GM18499 (cell line): ENCODE data around the gene NAA40.
"Not testable (repeated sequence)": the region's sequence is repeated elsewhere in the genome, so short reads cannot be mapped to it uniquely, and the experiment has no call there.

Source experiments
- ATAC-seq: cut with Tn5 transposase; IDR thresholded peaks from one replicate; pipeline ENCODE4 v1.9.1; 2021; ENCODE audit warnings: moderate number of reproducible peaks; ENCODE audit not compliant: insufficient read depth, unreplicated experiment

NAA40 gene

DNA sequence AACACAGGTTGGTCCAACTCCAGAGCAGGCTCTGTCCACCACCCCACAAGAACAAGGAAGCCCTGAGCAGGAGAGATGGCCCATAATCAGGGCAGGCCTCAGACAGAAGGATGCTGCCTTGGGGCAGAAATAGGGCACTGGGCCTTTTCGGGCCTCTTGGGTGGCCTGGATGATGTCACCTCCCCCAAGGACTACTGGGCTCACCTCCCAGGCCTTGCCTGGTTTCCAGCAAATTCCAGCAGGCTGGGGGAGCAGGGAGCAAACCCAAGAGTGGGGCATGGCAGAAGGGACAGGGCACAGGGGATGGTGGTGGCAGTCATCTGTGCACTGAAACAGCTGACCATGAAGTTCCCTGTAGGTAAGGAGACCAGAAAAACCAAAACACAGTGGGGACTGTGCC lies 5.3 kb upstream of the NAA40 start:
- no peak for ATAC-seq

DNA sequence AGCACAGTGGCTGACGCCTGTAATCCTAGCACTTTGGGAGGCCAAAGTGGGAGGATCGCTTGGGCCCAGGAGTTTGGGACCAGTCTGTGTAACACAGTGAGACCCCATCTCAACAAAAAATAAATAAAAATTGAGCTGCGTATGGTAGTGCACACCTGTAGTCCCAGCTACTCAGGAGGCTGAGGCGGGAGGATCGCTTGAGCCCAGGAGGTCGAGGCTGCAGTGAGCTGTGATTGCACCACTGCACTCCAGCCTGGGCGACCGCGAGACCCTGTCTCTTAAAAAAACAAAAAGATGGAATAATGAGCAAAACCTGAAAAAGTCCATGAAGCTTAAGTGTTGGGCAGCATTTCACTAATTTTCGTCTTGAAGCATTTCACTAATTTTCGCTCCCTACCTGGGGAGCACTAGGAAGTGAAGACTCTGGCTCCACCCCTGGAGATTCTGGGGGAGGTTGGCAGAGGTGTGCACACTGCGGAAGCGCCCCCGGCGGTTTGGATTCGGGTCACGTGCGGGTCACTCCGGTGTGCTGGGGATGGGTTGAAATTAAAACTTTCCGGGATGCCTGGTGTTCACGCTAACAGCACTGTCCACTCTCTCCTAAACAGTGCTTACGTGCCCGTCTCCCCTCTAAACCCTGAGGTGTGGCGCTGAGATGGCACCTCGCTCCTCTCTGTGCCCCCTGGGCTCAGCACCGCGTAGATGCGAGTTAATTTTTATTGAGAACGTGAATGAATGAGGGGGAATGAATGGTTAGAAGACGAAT lies 906 bp upstream of the NAA40 start:
- no peak for ATAC-seq

DNA sequence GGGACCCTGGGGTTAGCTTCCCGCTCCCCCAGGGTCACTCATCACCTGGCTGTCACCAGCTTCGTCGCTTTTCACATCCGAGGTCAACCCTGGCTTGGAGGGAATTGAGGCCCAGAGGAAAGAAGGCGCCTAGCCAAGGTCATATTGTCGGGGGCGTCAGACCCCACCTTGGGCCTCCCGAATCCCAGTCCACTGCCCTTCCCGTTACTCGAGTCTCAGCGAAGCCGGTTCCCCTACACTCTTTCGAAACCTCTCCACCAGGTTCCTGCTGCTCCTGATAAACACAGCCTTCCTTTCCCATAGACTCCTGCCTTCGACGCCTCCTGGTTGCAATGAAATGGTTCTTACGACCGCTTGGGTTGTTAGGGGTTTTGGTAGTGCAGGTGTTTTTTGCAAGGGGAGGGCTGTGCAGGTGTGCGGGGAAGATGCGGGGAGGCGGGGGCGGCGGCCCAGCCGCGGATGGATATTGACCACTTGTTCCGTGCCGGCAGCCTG lies 642 bp downstream of the NAA40 start:
- ATAC-seq: no peak

DNA sequence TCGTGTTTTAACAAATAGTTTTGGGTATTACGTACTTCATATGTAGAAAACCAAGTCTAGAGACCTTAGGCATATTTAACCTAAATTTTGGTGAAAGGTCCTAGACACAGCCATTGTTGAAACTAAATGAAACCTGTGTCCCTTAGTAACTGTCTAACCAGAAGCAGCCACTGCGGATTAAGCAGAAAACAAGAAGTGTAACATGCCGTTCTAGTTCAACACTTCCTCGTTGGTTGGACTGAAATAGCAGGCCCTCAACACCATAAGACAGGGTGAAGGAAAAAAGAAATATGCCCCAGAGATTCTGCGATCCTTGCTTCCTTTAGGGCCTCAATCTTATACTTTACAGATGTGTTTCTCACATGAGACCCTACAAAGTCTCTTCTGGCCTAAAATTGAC lies 2.0 kb downstream of the NAA40 start:
- ATAC-seq: no peak

DNA sequence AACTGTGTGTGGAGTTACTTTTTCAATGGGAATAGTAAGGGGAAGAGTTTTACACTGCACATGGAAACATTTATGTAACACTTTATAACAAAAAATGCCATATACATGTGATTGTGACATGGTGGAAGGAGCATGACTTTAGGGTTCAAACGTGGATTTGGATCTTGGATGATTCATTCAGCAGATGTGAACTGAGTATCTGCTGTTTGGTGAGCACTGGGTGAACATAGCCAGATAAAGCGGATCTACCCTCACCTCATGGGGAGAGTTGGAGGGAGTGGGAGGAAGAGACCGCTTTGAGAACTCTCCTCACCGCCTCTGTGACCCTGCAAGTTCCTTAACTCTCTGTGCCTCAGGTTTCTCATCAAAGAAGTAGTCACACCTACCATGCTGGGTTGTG lies 3.1 kb downstream of the NAA40 start:
- ATAC-seq: no peak

DNA sequence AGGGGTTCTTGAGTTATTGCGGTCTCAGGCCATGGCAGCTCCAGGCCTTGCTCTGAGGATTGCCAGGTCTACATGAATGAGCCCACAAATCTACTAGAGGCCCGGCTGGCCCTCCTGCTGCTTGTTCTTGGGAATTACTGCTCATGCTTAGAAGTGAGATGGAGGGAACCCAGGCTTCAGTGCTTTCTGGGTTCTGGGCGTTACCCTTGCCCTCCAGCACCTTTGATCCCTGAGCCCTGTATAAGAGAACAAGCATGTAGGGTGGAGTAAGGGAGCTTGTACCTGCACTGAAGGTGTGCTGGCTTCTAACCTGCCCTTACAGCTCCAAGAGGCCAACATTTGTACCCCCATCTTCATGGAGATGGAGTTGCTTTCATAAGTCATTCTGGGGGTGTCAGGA lies 4.0 kb downstream of the NAA40 start:
- ATAC-seq: no peak

DNA sequence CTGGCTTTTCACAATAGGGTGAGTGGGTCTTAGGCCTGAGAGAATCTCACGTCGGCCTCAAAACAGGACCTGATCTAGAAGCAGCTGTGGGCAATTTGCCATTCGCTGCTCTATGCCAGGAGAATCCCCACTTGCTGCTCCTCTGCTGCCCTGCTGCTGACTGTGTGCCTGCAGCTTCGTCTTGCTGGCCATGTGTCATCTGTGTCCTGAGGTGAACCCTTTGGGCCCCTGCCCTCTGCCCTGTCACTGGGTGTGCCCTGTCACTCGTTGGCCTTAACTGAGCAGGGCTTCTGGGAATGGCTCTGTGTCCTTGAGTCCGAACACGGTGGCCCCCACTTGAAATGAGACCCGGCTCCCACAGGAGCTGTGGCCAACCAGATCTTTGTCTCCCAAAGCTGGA lies 6.2 kb downstream of the NAA40 start:
- ATAC-seq: no peak

DNA sequence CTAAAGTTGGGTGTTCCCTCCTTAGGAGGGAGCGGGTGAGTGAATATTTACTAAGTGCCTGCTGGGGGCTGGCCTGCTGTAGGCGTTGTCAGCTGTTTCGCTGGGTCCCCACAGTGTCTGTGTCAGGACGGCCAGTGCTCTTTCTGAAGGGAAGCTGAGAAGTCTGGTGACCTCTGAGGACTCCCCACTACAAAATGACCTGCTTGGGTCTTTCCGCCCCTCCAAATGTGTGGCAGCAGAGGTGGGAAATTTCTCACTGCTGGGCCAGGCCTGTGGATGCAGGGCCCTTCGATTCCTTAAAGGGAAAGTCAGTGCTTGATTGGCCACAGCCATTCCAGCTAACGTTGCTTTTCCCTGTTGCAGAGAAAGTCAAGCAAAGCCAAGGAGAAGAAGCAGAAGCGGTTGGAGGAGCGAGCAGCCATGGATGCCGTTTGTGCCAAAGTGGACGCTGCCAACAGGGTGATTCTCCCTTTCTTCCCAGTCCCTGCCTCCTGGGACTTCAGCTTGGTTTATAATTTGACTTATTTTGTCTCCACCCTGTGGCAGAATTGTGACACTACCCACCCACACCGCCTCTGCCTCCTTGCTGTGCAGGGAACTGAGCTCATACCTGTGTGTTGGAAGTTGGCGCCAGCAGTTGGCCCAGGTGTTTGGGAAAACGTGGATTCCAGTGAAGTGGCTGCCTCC lies 6.8 kb downstream of the NAA40 start:
- ATAC-seq: no peak

DNA sequence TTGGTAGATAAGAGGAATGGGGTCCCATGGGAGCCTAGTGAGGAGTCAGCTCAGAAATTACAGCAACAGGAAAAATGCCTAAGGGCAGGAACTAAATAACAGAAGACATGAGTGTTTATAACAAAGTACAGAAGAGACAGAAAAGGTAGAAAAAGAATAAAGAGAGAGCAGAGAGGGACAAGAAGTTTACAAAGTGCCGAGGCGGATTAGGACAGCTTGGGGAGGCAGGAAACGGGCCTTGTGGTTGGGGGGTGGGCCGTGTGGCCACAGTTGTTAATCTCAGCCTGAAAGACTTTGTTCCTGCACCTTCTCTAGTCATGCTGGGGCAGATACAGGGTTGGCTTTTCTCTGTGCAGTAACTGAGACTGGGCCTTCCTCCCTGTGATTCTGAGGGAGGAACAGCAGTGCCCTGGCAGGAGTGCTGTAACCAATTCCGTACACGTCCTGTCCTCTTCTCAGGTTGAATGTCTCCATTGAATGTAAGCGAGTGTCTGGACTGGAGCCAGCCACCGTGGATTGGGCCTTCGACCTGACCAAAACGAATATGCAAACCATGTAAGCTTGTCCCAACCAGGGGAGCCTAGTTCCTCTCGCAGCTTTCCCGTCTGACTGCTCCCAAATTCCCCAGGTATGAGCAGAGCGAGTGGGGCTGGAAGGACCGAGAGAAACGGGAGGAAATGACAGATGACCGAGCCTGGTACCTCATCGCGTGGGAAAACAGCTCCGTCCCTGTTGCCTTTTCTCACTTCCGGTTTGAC lies 13.2 kb downstream of the NAA40 start:
- no peak for ATAC-seq

DNA sequence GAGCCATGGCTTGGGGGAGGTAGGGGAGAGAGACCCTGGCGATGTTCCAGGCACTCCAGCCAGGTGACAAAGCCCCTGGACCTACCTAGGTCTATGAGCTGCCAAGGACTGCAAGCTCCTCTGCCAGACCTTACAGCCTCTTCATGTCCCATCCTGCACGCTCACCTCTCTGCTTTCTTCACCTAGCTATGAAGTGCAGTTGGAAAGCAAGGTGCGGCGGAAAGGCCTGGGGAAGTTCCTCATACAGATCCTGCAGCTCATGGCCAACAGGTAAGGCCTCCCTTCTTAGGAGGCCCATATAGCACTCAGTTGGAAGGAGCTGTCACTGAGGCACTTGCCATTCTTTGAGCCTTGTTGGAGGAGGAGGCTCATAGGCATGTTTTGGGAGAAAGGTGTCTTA lies 13.8 kb downstream of the NAA40 start:
- ATAC-seq: no peak

DNA sequence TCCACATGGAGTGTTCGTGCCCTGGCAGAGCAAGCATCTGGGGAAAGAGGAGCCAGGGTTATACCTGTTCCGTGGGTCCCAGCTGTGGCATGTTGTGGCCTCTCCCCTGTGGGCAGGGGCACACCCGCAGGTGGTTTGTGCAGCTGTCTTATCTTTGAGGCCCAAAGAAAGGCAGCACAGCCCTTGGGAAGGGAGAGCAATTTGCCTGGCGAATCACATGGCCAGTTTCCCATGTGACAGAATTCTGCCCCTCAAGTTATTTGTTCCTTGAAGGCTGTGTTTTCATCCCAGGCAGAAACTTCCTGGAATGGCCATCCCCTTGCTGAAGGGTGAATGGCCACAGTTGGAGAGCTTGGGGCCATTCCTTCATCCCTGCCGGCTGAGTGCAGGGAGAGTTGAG lies 19.2 kb downstream of the NAA40 start:
- no peak for ATAC-seq

DNA sequence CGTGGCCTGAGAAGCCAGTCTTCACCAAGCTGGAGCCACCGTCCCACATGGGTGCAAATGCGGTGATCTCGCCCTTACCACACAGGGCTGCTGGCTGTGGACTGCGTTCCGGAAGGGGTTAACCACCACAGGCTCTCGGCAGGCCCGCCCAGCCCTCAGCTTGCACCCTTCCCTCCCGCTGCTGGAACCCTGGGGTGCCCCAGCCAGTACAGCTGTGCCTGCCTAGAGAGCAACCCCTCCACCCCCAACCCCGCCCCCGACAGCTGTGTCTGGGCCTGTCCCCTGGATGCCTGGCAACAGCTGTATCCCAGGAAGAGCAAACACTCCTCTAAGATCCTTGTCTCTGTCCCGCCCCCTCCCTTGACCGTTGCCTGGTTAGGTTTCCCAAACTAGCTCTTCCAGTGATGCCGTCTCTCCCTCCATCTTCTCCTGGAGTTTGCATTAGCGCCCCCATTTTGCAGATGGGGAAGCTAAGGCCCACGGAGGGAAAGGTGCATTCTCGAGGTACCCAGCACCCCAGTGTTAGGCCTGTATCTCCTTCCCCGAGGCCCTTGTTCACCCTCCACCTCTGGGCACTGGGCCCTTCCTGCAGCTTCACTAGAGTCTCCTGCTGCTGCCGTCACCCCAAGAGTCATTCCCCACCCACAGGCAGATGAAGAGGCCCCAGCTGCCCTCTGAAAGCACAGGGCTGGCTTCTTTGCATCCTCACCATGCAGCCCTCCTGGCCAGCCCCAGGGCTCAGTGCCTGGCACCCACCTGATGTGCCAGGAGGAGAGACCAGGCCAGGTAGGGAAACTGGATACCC lies 23.0 kb downstream of the NAA40 start:
- no peak for ATAC-seq

DNA sequence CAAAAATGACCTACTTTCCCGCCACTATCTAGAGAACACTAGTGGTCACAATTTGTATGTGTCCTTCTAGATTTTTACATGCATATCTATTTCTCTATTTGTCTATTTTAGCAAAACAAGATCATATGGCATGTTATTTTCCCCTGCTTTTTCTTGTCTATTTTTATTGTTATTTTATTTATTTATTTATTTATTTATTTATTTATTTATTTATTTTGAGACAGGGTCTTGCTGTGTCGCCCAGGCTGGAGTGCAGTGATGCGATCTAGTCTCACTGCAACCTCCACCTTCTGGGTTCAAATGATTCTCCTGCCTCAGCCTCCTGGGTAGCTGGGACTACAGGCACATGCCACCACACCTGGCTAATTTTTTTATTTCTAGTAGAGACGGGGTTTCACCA lies 25.1 kb downstream of the NAA40 start:
- ATAC-seq: not testable (repeated sequence)

DNA sequence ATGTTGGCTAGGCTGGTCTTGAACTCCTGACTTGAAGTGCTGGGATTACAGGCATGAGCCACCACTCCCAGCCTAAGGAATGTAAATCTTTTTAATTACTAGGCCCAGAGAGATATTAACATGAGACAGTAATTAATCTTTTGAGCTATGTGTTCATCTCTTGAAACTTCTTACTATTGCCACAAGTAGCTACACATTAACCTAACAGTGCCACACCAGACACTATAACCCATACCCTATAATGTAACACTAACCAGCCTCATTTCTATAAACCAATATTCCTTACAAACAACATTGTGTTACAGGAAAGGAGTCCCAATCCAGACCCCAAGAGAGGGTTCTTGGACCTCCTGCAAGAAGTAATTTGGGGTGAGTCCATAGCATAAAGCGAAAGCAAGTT lies 27.6 kb downstream of the NAA40 start:
- ATAC-seq: no peak

DNA sequence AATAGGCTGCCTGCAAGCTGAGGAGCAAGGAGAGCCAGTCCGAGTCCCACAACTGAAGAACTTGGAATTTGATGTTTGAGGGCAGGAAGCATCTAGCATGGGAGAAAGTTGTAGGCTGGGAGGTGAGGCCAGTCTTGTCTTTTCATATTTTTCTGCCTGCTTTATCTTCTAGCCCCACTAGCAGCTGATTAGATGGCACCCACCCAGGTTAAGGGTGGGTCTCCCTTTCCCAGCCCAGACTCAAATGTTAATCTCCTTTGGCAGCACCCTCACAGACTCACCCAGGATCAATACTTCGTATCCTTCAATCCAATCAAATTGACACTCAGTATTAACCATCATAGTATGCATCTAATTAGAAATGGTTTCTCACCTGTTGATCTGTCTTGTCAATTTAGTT lies 30.7 kb downstream of the NAA40 start:
- ATAC-seq: no peak

DNA sequence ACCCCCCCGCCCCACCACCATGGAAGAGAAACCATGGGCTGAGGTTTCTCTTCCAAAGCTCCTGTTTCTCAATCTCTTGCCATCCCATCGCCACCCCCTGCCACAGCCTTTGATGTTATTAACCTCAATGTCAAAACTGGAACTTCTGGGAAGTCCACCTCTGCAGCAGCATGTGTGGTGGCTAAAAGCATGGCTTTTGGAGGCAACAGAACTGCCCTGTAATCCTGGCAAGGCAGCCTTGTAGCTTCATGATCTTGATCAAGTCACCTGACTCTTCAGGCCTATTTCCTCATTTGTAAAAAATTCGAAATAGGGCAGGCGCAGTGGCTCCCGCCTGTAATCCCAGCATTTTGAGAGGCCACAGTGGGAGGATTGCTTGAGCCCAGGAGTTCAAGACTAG lies 32.1 kb downstream of the NAA40 start:
- ATAC-seq: no peak

DNA sequence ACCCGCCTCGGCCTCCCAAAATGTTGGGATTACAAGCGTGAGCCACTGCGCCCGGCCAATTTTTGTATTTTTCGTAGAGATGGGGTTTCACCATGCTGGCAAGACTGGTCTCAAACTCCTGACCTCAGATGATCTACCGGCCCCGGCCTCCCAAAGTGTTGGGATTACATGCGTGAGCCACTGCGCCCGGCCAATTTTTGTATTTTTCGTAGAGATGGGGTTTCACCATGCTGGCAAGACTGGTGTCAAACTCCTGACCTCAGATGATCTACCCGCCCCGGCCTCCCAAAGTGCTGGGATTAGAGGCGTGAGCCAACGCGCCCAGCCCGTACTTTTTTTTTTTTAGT lies 35.1 kb downstream of the NAA40 start:
- not testable (repeated sequence) for ATAC-seq

DNA sequence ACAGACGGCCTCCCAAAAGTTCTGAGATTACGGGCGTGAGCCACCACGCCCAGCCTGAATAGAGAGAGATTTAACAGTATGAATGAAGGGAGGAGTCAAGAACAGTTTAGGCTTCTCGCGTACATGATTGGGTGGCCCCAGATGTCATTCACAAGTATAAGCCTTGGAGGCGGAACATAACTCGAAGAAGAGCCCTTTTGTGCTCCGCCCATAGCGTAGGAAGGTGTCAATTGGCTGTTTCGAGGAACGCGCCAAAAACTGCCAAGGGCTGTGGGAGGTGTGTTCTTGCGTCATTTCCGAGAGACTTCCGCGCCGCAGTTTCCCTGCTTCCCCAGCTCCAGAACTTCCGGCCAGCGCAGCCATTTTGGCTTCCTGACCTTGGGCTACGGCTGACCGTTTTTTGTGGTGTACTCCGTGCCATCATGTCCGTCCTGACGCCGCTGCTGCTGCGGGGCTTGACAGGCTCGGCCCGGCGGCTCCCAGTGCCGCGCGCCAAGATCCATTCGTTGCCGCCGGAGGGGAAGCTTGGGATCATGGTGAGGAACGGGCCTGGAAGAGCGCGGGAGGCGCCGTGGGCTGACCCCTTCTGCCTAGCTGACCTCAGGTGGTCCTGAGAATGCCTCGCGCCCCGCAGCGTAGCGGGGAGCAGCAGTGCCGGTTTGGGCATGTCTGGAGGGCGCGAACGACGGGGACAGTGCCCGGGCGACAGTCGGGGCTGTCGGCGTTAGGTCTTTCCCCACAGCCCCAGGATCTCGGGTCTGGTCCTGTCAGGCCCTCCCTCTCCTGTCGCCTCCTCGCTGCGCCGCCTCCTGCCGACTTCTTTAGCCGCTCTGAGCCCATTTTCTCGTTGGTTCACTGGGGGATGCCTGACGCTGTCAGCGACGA lies 35.7 kb downstream of the NAA40 start, which contains the start of gene COX8A:
TSS of gene COX8A (plus strand) at position 362 of the 885 bp plus-strand sequence. CDS start at position 423, 61 bp downstream.
- peak; percentile 96 for ATAC-seq

DNA sequence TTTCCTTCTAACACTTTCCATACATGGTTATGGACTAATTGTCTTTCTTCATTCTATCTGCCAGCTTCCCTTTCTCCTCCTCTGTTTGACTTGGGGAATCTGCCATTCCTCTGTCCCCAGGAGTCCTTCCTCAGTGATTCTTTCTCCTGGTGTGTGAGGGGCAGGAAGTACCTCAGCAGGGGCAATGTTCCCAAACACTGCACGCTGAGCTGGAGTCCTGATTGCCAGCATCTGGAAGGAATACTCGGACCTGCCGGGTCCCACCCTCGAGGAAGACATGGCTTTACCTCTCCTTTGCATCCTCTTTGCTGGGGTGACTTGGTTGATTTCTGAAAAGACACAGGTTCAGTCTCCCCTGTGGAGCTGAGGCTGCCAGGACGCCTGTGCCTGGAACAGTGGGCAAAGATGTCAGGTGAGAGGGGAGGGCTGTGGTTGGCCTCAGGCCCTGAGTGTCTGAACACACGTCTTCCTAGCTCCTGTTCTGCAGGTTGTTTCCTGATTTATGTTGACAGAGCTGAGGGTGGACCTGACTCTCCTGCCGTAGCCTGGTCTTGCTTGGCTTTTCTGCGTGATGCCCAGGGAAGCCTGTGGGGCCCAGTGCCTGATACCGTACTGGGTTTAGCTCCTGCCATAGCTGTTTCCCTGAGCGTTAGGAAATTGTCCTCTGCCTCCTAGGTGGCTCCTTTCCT lies 39.9 kb downstream of the NAA40 start:
- ATAC-seq: no peak
